CD4-positive, alpha-beta T cell (primary cell): Measurements from ENCODE around the gene HINFP. TPM values are rescaled to one million over a fixed set of nuclear protein-coding genes. Genes with fewer than 3 reads are reported as not detected.

Source experiments
- ATAC-seq: fragments of 200-7000 bp; cut with Tn5 transposase; one replicate; pipeline ENCODE4 v1.10.0; 2022; ENCODE audit warnings: mild to moderate bottlenecking; ENCODE audit not compliant: poor library complexity
- CTCF ChIA-PET: fragments of 350-600 bp; sonication (Branson Sonifier 250); formaldehyde crosslinking; loops from one replicate; lab custom pipeline; 2021; ENCODE audit warnings: antibody characterized with exemption, inconsistent platforms; lab: Charles Lee
- POLR2A ChIA-PET: fragments of 350-600 bp; sonication (Branson Sonifier 250); formaldehyde crosslinking; loops from one replicate; lab custom pipeline; 2021; ENCODE audit warnings: antibody characterized with exemption, inconsistent platforms; lab: Charles Lee
- DNase-seq, 14 experiments: peaks; one replicate each; pipeline ENCODE4 v3.0.0-alpha.2; 2013 to 2020; ENCODE audit warnings: mixed read lengths in 2 of 14
- H3K27ac ChIP-seq, 2 donors: one replicate each; pipeline versions ENCODE4 v1.5.1 to v1.7.0; 2013; ENCODE audit warnings: low read length in 2 of 2, low read depth in 1 of 2, mild to moderate bottlenecking in 1 of 2
- H3K27me3 ChIP-seq, 2 experiments: 1 replicate in 1 of 2; 2 replicates in 1 of 2; pipeline versions ENCODE4 v1.6.1 to v1.7.0; 2013; ENCODE audit warnings: low read length in 2 of 2, control low read depth in 1 of 2, mild to moderate bottlenecking in 1 of 2, moderate library complexity in 1 of 2; ENCODE audit not compliant: insufficient read depth in 2 of 2, control insufficient read depth in 1 of 2
- H3K36me3 ChIP-seq: one replicate; pipeline ENCODE4 v1.6.1; 2013; ENCODE audit warnings: low read length, control low read depth; ENCODE audit not compliant: insufficient read depth
- H3K4me1 ChIP-seq: one replicate; pipeline ENCODE4 v1.6.1; 2013; ENCODE audit warnings: low read length, control low read depth; ENCODE audit not compliant: insufficient read depth
- H3K4me3 ChIP-seq: one replicate; pipeline ENCODE4 v1.5.1; 2013; ENCODE audit warnings: mild to moderate bottlenecking, low read length, moderate library complexity
- H3K9me3 ChIP-seq, 2 experiments: 1 replicate in 1 of 2; 2 replicates in 1 of 2; pipeline versions ENCODE4 v1.6.1 to v1.7.0; 2013; ENCODE audit warnings: low read length in 2 of 2, mild to moderate bottlenecking in 2 of 2, control low read depth in 1 of 2, moderate library complexity in 1 of 2; ENCODE audit not compliant: control insufficient read depth in 1 of 2, insufficient read depth in 1 of 2
- H3K27ac Mint-ChIP-seq: one replicate; pipeline ENCODE4 v1.8.0; 2020; ENCODE audit warnings: mixed read lengths
- H3K27me3 Mint-ChIP-seq: one replicate; pipeline ENCODE4 v1.8.0; 2021; ENCODE audit warnings: mixed read lengths
- H3K36me3 Mint-ChIP-seq: one replicate; pipeline ENCODE4 v1.8.0; 2021; ENCODE audit warnings: low read depth, mixed read lengths
- H3K4me1 Mint-ChIP-seq: one replicate; pipeline ENCODE4 v1.8.0; 2021; ENCODE audit warnings: low read depth, mixed read lengths
- H3K4me3 Mint-ChIP-seq: one replicate; pipeline ENCODE4 v1.8.0; 2020; ENCODE audit warnings: mild to moderate bottlenecking, mixed read lengths
- H3K9me3 Mint-ChIP-seq: one replicate; pipeline ENCODE4 v1.8.0; 2020; ENCODE audit warnings: mixed read lengths
- intact Hi-C, 2 experiments: fragments of 100-400 bp; cut with DNase I in 1 of 2; cut with micrococcal nuclease in 1 of 2; formaldehyde crosslinking; loops; one replicate each; pipeline versions ENCODE4 v1.15.1 to v1.9.0; 2023 to 2025; cut with DNase I, micrococcal nuclease
- total RNA-seq, 174 experiments: library from RNA in 2 of 174; stranded (reverse) in 2 of 174; gene quantifications; one replicate each; pipeline ENCODE4 v1.2.3 and lab custom pipeline; 2021 to 2026
- TF ChIP-seq, protein P1 (sequence below): fragments of 200-600 bp; IDR thresholded peaks from one replicate; pipeline ENCODE4 v1.8.0; 2022; ENCODE audit warnings: antibody characterized with exemption, mild to moderate bottlenecking

HINFP gene
- total RNA-seq, 2 experiments from 2014 or later = 17.6 to 20.5 TPM

DNA sequence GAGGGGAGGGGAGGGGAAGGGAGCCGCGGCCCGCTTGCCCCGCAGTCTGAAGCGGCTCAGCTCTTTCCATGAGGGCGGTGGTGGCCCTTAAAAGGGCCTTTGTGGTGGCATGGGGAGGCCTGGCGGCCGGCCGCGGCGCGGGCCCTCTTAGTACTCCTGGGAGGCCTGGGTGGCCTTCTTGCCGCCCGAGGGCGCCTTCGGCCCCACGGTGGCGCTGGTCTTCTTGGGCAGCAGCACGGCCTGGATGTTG, 26.6 kb upstream of the HINFP start:
- no peaks in the 10 kb centered on the region for H3K27me3 ChIP-seq
- peak overlapping the region; percentile 61 to 62 for H3K27ac ChIP-seq
- Mint-ChIP-seq H3K9me3 (no peaks in the 10 kb centered on the region), H3K4me1 (peaks cover 31% of the 10 kb centered on the region), H3K27me3 (no peaks in the 10 kb centered on the region), H3K36me3 (peaks cover 42% of the 10 kb centered on the region), H3K27ac (peak overlapping the region; percentile 68), H3K4me3 (peak overlapping the region; percentile 79)
- CTCF ChIA-PET = interaction anchor here (0.9 to 2.4 kb wide), 8 partner anchors 10 to 110 kb away, joined by 3 to 8 read pairs (median 3); partner anchors contain the start of genes C2CD2L, HINFP, HMBS and NLRX1
- peaks cover 39% of the 10 kb centered on the region for H3K4me1 ChIP-seq
- H3K4me3 ChIP-seq = peak overlapping the region; percentile 86
- peak in 4 of 14 experiments; percentile 43 to 72 (median 54) for DNase-seq
- H3K9me3 ChIP-seq = no peaks in the 10 kb centered on the region
- intact Hi-C loops = loop anchor here (1.0 to 2.0 kb wide), 6 partner anchors 9 to 102 kb away; partner anchors contain the start of genes HYOU1 (in 2 of the 2), HINFP (in 1 of the 2), SLC37A4 (in 1 of the 2) and VPS11 (in 1 of the 2)
- TF ChIP-seq, protein P1, sequence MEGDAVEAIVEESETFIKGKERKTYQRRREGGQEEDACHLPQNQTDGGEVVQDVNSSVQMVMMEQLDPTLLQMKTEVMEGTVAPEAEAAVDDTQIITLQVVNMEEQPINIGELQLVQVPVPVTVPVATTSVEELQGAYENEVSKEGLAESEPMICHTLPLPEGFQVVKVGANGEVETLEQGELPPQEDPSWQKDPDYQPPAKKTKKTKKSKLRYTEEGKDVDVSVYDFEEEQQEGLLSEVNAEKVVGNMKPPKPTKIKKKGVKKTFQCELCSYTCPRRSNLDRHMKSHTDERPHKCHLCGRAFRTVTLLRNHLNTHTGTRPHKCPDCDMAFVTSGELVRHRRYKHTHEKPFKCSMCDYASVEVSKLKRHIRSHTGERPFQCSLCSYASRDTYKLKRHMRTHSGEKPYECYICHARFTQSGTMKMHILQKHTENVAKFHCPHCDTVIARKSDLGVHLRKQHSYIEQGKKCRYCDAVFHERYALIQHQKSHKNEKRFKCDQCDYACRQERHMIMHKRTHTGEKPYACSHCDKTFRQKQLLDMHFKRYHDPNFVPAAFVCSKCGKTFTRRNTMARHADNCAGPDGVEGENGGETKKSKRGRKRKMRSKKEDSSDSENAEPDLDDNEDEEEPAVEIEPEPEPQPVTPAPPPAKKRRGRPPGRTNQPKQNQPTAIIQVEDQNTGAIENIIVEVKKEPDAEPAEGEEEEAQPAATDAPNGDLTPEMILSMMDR = peak; percentile 62
- POLR2A ChIA-PET = interaction anchor here (0.6 to 3.1 kb wide), 28 partner anchors 8 to 304 kb away, joined by 3 to 60 read pairs (median 5); partner anchors contain the start of genes C2CD2L, CBL, DDX6 and HINFP
- peak; percentile 11 for ATAC-seq
- peaks cover 23% of the 10 kb centered on the region for H3K36me3 ChIP-seq

DNA sequence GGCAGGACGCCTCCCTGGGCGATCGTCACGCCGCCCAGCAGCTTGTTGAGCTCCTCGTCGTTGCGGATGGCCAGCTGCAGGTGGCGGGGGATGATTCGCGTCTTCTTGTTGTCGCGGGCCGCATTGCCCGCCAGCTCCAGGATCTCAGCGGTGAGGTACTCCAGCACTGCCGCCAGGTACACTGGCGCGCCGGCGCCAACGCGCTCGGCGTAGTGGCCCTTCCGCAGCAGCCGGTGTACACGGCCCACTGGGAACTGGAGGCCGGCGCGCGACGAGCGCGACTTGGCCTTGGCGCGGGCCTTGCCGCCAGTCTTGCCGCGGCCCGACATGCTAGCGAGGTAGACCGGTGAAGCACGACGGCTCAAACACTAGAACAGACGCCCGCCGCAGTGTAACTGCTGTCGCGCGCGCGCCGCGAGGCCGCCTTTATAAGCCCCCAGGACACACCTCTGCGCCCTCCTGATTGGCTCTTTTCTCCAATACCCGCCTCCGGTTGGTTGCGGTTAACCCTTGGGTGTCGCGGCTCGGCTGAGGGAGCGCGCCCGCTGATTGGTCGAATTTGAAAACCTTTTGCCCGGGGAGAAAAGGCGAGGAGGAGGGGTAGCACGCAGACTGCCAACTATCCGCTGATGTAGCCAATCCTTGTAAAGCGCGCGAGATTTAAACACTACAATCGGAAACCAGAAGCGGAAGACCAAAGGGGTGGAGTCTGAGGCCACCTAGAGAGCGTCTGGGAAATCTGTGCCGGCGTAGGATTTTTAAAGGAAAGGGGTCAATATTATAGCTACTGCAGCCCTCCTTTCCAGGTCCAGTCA, 26.1 kb upstream of the HINFP start:
- H3K27me3 ChIP-seq = no peaks in the 10 kb centered on the region
- ATAC-seq (peak; percentile 88), DNase-seq (peak; percentile 98 to 100 (median 99))
- Mint-ChIP-seq H3K4me3 (peak overlapping the region; percentile 79), H3K9me3 (no peaks in the 10 kb centered on the region), H3K27me3 (no peaks in the 10 kb centered on the region), H3K36me3 (peaks cover 48% of the 10 kb centered on the region), H3K27ac (peak overlapping the region; percentile 68), H3K4me1 (peaks cover 37% of the 10 kb centered on the region)
- H3K36me3 ChIP-seq = peaks cover 23% of the 10 kb centered on the region
- POLR2A ChIA-PET = interaction anchor here (0.6 to 3.1 kb wide), 28 partner anchors 10 to 305 kb away, joined by 3 to 60 read pairs (median 5); partner anchors contain the start of genes C2CD2L, CBL, DDX6 and HINFP
- CTCF ChIA-PET = interaction anchor here (0.7 to 2.4 kb wide), 10 partner anchors 10 to 109 kb away, joined by 3 to 8 read pairs (median 3); partner anchors contain the start of genes C2CD2L, HINFP, HMBS and NLRX1
- no peaks in the 10 kb centered on the region for H3K9me3 ChIP-seq
- TF ChIP-seq, protein P1 = peak; percentile 29
- intact Hi-C loops = loop anchor here (1.0 to 2.0 kb wide), 5 partner anchors 26 to 102 kb away; partner anchors contain the start of genes HYOU1 (in 2 of the 2), HINFP (in 1 of the 2), SLC37A4 (in 1 of the 2) and VPS11 (in 1 of the 2)
- peaks cover 42% of the 10 kb centered on the region for H3K4me1 ChIP-seq
- H3K4me3 ChIP-seq = peak overlapping the region; percentile 86
- peak overlapping the region; percentile 61 to 62 for H3K27ac ChIP-seq

DNA sequence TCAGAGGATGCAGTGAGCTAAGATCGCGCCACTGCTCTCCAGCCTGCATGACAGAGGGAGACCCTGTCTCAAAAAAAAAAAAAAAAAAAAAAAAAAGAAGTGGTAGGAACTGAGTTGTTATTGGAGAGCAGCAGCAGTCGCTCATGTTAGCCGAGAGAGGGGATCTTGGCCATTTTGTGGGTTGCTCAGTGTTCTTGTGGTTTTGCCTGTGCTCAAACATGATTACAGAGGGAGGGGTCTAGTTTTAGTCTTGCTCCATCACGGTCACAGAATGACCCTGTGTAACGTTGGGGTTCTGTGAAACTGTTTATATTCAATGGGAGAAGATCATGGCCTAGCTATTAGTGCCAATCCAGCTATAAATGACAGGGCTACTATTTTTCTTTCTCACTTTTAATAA, 21.7 kb upstream of the HINFP start:
- POLR2A ChIA-PET = interaction anchor here (1.1 kb wide), 1 partner anchor 32 kb away, joined by 4 read pairs; the partner anchor contains the start of gene VPS11
- no peaks in the 10 kb centered on the region for H3K27me3 ChIP-seq
- H3K27ac Mint-ChIP-seq = peak overlapping the region; percentile 97

More for the DNA sequence above, 21.7 kb upstream of the HINFP start:
- TF ChIP-seq, protein P1 = no peak
- Histone ChIP-seq H3K4me1 (peaks cover 39% of the 10 kb centered on the region), H3K4me3 (no peak overlapping the region), H3K27ac (no peak overlapping the region), H3K9me3 (no peaks in the 10 kb centered on the region), H3K36me3 (peaks cover 23% of the 10 kb centered on the region)
- Mint-ChIP-seq H3K36me3 (peaks cover 53% of the 10 kb centered on the region), H3K27me3 (no peaks in the 10 kb centered on the region), H3K9me3 (no peaks in the 10 kb centered on the region), H3K4me3 (peak overlapping the region; percentile 95), H3K4me1 (peaks cover 58% of the 10 kb centered on the region)
- ATAC-seq (no peak), DNase-seq (no peak)
- intact Hi-C loops = loop anchor here (2.0 to 10.0 kb wide), 5 partner anchors 15 to 525 kb away; partner anchors contain the start of genes RPS25 (in 2 of the 2), TRAPPC4 (in 2 of the 2), ARCN1 (in 1 of the 2) and HMBS (in 1 of the 2)
- CTCF ChIA-PET = interaction anchor here (0.6 to 1.3 kb wide), 3 partner anchors 12 to 407 kb away, joined by 3 read pairs; no protein-coding TSS in a partner anchor
